GM20000 (cell line): ENCODE results near the gene PPBP.
"Not testable (repeated sequence)": the region's sequence is repeated elsewhere in the genome, so short reads cannot be mapped to it uniquely, and the experiment has no call there.

ENCODE experiments used
- DNase-seq: peaks from one replicate; pipeline ENCODE4 v3.0.0; 2012; ENCODE audit warnings: low spot score
- TF ChIP-seq, protein P1 (sequence below): IDR thresholded peaks from 2 replicates; pipeline ENCODE4 v1.5.1; 2012; ENCODE audit warnings: mild to moderate bottlenecking, control low read depth; ENCODE audit errors: extremely low read depth, missing control alignments

PPBP gene

DNA sequence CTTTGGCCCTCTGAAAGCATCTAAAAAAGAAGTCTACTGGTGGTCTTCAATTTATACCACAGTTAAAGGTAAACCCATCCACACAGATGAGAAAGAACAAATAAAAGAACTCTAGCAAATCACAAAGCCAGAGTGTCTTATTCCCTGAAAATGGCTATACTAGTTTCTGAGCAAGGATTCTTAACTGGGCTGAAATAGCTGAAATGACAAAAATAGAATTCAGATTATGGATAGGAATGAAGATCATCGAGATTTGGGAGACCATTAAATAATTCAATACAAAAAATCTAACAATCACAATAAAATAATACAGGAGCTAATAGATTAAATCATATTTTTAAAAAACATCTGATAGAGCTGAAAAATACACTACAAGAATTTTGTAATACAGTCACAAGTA, 18.0 kb downstream of the PPBP start:
- TF ChIP-seq, protein P1, sequence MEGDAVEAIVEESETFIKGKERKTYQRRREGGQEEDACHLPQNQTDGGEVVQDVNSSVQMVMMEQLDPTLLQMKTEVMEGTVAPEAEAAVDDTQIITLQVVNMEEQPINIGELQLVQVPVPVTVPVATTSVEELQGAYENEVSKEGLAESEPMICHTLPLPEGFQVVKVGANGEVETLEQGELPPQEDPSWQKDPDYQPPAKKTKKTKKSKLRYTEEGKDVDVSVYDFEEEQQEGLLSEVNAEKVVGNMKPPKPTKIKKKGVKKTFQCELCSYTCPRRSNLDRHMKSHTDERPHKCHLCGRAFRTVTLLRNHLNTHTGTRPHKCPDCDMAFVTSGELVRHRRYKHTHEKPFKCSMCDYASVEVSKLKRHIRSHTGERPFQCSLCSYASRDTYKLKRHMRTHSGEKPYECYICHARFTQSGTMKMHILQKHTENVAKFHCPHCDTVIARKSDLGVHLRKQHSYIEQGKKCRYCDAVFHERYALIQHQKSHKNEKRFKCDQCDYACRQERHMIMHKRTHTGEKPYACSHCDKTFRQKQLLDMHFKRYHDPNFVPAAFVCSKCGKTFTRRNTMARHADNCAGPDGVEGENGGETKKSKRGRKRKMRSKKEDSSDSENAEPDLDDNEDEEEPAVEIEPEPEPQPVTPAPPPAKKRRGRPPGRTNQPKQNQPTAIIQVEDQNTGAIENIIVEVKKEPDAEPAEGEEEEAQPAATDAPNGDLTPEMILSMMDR, result no peak
- no peak for DNase-seq

DNA sequence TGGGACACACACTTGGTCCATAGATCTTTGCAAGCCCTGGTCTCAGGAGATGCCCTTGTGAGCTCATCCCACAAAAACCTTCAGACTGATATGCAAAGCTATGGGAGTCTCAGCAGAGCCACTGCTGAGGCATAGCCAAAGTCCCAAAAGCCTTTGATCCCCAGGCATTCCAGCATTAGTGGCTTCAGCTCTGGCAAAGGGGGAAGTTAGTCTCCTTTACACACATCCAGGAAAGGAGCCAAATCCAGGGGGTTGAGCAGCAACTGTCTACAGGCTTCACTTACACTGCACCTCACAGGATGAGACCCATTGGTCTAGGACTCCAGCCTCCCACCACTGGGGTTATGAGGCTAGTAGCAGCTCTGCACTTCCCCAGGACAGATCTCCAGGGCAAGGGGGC, 20.1 kb downstream of the PPBP start:
- DNase-seq, result no peak
- TF ChIP-seq, protein P1, result no peak

DNA sequence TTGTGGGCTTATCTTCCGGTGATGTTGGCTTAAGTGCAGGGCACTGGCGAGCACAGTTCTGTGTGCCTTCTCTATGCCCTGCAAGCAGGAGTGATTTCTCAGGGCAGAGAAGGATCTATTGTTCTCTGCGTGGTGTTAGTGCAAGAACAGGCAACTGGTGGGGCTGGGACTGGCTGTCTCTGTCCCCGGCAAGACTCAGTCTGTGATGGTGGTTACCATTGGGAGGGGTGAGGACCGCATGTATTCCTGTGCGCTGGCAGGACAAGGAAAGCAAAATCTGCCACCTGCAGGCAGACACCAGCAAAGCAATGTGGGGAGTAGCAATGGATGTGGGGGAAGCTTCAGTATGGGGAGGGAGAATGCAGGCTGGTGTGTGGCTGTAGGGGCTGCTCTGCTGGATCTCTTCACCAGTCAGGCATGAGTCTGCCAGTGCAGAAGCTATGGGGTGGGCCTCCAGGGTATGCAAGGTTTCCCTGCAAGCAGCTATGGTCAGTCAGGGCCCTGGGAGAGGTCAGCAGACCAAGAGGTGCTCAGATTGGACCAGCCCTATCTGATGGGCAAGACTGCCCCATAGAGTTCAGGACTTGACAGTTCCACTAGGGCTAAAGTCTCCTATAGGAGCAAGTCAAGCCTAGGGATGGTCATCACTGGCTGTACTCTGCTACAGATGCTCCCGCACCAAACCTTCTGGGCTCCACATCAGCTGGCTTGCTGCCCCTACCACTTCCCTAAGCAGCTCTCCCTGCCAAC, 23.0 kb downstream of the PPBP start:
- TF ChIP-seq, protein P1, result no peak
- DNase-seq, result no peak

DNA sequence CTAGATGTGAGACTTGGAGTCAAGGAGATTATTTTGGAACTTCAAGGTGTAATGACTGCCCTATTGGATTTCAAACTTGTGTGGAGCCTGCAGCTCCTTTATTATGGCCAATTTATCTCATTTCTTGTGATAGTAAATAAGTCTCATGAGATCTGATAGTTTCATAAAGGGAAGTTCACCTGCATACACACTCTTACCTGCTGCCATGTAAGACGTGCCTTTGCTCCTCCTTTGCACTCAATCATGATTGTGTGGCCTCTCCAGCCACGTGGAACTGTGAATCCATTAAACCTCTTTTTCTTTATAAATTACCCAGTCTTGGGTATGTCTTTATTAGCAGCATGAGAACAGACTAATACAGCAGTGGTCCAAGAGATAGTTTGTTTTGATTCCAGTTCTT, 25.3 kb downstream of the PPBP start:
- DNase-seq, result no peak

DNA sequence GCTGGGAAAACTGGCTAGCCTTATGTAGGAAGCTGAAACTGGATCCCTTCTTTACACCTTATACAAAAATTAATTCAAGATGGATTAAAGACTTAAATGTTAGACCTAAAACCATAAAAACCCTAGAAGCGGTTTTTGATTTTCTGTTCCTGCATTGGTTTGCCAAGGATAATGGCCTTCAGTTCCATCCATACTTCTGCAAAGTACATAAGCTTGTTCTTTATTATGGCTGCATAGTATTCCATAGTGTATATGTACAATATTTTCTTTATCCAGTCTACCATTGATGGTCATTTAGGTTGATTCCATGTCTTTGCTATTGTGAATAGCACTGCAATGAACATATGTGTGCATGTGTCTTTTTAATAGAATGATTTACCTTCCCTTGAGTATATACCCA, 28.9 kb downstream of the PPBP start:
- not testable (repeated sequence) for DNase-seq

More for the DNA sequence above, 25.3 kb downstream of the PPBP start:
- TF ChIP-seq, protein P1, result no peak

DNA sequence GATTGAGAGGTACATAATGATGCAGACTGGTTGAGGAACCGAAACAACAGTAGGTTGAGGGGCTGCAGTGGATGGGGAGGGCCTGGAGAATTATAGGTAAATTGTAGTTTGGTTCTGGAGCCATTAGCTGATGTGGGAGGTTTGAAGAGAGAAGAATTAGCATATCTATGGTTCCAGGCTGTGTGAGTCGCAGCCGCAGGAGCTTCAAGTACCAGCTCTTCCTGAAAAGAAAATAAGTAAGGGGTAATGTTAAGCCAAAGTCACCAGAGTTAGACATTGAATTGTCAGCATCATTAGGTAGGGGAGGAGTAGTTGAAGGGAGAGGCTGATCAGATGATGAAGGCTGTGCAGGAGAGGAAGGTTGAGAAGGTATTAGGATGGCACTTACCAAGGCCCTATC, 35.6 kb downstream of the PPBP start:
- DNase-seq, result no peak
- TF ChIP-seq, protein P1, result no peak

DNA sequence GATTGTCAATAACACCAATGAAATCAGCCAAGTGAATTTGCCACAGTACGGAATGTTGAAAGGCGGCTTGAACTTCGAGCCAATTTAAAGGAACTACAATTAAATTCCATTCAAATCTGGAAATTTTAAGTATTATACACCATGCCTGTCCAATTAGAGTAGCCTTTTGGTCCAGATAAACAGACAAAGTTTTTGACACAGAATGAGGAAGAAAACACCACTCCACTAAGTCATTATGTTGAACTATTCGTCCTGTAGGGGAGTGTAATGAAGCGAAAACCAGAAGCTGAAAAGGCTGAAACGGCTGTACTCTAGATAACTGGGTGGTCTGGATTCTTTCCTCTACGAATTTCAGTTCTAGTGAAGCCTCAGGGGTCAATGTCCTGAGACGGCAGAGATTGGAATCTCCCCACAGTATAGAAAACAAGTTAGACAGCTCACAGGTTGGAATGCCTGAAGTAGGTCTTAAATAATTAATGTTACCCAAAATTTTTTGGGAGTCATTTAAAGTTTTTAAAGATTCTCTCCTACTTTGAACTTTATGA, 37.5 kb downstream of the PPBP start:
- DNase-seq, result not testable (repeated sequence)

DNA sequence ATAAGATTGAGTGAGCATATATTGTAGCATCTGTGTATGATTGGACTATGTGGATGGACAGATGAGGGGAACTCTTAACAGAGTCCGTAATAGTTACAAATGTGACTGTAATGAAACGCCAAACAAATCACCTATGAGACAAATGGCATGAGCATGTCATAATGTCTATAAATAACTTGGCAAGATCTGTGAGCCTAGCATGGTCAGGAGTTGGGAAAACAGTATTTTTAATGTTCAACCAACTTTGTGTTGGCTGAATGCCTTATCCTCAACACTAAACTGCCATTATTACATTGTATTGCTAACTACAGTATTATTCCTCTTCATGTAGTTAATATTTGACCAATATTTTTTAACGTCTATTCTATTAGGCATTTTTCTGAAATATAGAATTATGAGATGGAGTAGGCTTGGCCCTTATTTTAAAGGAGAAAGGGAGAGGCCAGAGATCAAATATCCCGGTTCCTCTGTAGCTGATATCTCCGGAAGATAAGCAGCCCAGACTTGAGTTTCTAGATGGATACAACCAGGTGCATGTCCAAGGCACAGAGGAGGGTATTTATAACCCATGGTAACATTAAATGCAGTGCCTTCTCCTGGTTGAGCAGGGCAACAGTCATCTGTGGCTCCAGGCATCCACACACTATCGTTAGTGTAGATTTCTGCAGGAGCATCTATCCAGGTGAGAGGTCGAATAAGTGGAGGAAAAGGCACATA, 38.8 kb downstream of the PPBP start:
- TF ChIP-seq, protein P1, result no peak
- no peak for DNase-seq
